Immature natural killer cell (primary cell): ENCODE results near the gene ESR1. TPM values are rescaled to one million over a fixed set of nuclear protein-coding genes. Genes with fewer than 3 reads are reported as not detected.

Source experiments
- DNase-seq, 3 donors: peaks; one replicate each; pipeline ENCODE4 v3.0.0; 2022; ENCODE audit warnings: mixed read lengths in 1 of 3
- H3K27ac Mint-ChIP-seq, 6 donors: one replicate each; pipeline ENCODE4 v1.8.0; 2020; ENCODE audit warnings: mixed read lengths in 6 of 6, mild to moderate bottlenecking in 5 of 6, inconsistent platforms in 4 of 6, moderate library complexity in 3 of 6
- H3K27me3 Mint-ChIP-seq, 3 donors: one replicate each; pipeline ENCODE4 v1.8.0; 2020 to 2021; ENCODE audit warnings: low read depth in 3 of 3, mild to moderate bottlenecking in 3 of 3, mixed read lengths in 3 of 3, moderate library complexity in 3 of 3, inconsistent platforms in 1 of 3
- H3K36me3 Mint-ChIP-seq, 3 donors: one replicate each; pipeline ENCODE4 v1.8.0; 2020; ENCODE audit warnings: mixed read lengths in 3 of 3, inconsistent platforms in 2 of 3, mild to moderate bottlenecking in 2 of 3
- H3K4me1 Mint-ChIP-seq, 2 donors: one replicate each; pipeline ENCODE4 v1.8.0; 2020; ENCODE audit warnings: inconsistent platforms in 2 of 2, mild to moderate bottlenecking in 2 of 2, mixed read lengths in 2 of 2, moderate library complexity in 1 of 2
- H3K4me3 Mint-ChIP-seq, 5 donors: one replicate each; pipeline ENCODE4 v1.8.0; 2020; ENCODE audit warnings: mild to moderate bottlenecking in 5 of 5, mixed read lengths in 5 of 5, inconsistent platforms in 3 of 5, moderate library complexity in 3 of 5
- H3K9me3 Mint-ChIP-seq, 6 donors: one replicate each; pipeline ENCODE4 v1.8.0; 2020; ENCODE audit warnings: mild to moderate bottlenecking in 6 of 6, mixed read lengths in 6 of 6, inconsistent platforms in 4 of 6, moderate library complexity in 3 of 6
- polyA plus RNA-seq, 3 donors: library from polyadenylated mRNA; unstranded; fragments of 300-500 nt; fragmentation: Illumina TruSeq; gene quantifications; one replicate each; pipeline ENCODE4 v1.2.3, GENCODE V29; 2021

ESR1 gene
- polyA plus RNA-seq, 3 donors from 2014 or later, result not detected

DNA sequence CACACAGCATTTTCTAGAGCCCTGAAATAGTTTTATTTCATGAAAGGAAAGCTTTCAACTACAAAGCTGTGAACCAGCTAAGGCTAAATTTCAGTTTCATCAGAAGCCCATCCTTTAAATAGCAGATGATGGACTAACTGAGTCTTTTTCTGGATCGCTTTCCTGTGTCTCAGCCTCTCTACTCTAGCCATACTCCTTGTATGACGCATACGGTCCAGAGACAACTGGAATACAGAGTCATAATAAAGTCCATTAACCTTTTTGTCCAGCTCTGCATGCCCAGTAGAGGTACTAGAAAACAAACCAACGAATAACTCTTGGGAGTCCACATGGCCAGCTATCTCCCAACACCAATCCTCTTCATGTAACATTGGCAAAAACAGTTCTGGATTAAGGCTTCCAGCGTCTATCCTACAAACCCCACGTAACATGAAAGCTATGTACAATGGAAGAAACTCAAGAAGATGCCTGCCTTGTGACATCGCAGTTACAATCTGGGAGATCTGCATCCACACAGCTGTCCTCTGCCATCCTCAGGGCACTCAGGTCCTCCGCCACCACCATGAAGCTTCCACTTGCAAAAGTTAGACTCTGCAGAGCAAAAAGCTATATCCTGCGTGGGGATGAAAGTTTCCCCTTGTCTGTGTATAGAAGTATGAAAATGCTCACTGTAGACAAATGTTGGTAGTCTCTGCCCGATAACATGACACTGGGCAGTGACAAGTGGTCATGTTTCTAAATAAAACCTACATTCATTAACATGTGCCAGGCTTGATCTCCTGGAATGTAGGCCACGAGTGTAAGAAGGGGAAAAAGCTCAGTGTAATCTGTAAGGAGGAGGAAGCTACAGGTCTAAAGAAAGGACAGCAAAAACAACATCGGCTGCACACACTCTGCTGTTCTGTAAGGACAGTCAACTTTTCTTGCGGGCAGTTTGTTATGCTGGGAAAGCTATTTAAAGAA lies 360.4 kb downstream of the ESR1 start:
- Mint-ChIP-seq H3K4me3 (no peak overlapping the region), H3K27ac (peak overlapping the region; percentile 17 to 85 (median 43)), H3K4me1 (peaks cover 9 to 41% of the 10 kb centered on the region in 2 donors), H3K9me3 (no peaks in the 10 kb centered on the region), H3K27me3 (peaks cover 0 to 3% (median 1%) of the 10 kb centered on the region in 3 donors), H3K36me3 (peaks cover 0 to 46% (median 32%) of the 10 kb centered on the region in 3 donors)
- no peak for DNase-seq

DNA sequence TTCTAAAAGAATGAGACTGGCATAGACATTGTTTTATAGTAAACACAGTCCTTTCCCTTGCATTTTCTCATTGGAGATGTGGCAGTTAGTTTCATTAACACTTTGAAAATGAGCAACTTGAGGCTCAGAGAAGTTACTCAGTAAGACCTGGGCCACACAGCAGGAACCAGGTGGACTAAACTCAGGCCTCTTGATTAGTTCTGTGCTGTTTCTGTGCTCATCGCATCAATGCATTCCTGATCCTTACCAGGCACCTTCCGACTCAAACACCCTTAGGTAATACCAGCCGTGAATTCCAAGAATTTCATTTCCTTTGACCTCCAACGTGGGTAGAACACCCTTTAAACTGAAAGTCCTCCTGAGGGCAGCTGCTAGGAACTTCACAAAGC lies 362.8 kb downstream of the ESR1 start:
- H3K27me3 Mint-ChIP-seq, result peaks cover 0 to 1% (median 0%) of the 10 kb centered on the region in 3 donors
- H3K27ac Mint-ChIP-seq, result peak overlapping the region; percentile 20 to 99 (median 86)
- no peaks in the 10 kb centered on the region for H3K9me3 Mint-ChIP-seq
- H3K4me1 Mint-ChIP-seq, result peaks cover 9 to 51% of the 10 kb centered on the region in 2 donors
- peaks cover 0 to 50% (median 33%) of the 10 kb centered on the region in 3 donors for H3K36me3 Mint-ChIP-seq
- DNase-seq, result no peak
- peak overlapping the region in 1 of 5 donors; percentile 88 for H3K4me3 Mint-ChIP-seq

DNA sequence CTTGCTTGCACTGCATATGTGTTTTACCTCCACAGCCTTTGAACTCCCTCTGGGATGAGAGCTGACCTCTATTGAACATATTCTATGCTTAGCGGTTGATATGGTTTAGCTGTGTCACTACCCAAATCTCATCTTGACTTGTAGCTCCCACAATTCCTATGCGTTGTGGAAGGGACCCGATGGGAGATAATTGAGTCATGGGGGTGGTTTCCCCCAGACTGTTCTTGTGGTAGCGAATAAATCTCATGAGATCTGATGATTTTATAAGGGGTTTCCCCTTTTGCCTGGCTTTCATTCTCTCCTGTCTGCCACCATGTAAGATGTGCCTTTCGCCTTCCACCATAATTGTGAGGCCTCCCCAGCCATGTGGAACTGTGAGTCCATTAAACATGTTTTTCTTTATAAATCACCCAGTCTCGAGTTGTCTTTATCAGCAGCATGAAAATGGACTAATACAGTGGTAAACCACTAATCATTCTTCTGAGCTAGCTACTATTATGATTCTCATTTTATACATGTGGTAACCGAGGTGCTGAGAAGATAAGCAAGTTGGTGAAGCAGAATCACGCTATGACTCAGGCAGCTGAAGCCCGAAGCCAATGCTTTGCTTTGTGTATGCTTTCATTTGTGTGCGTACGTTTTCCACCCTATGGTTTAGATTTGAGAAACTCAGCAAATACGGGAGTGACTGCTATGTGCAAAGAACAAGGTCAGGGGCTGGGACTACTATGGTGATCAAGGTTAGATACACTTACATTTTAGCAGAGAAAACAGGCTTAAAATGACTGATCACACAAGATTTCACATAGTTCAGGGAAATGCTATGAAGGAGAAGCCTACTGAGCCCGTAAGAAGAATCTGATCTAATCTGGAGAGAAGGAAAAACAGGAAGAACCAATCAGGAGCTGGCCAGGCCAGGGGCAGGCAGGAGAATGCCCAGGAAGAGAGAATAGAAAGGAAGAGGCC lies 363.5 kb downstream of the ESR1 start:
- peak in 2 of 3 donors; percentile 30 to 75 for DNase-seq
- Mint-ChIP-seq H3K27me3 (peaks cover 0 to 1% (median 0%) of the 10 kb centered on the region in 3 donors), H3K4me3 (peak overlapping the region in 4 of 5 donors; percentile 4 to 88 (median 30)), H3K4me1 (peaks cover 9 to 51% of the 10 kb centered on the region in 2 donors), H3K27ac (peak overlapping the region; percentile 84 to 99 (median 88)), H3K9me3 (no peaks in the 10 kb centered on the region), H3K36me3 (peaks cover 4 to 54% (median 34%) of the 10 kb centered on the region in 3 donors)

DNA sequence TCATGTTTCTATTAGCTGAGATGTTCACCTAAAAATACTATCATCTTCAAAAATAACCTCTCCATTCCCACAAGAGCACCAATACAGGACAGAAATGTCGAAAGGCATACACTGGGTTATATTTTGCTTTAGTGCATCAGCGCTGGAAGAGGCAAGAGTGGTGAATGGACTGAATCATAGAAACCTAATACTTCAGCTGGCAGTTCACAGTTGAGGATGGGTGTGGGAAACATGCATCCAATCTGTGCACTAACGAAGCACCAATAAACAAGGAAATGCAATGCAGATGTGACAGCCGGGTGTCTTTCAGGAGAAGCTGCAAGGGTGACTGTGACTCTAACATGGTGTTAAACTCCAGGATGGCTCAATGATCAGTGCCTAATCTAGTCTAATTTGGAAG lies 365.8 kb downstream of the ESR1 start:
- no peak overlapping the region for H3K4me3 Mint-ChIP-seq
- peaks cover 0 to 1% (median 0%) of the 10 kb centered on the region in 3 donors for H3K27me3 Mint-ChIP-seq
- peaks cover 9 to 49% (median 26%) of the 10 kb centered on the region in 3 donors for H3K36me3 Mint-ChIP-seq
- no peak for DNase-seq
- no peaks in the 10 kb centered on the region for H3K9me3 Mint-ChIP-seq
- H3K4me1 Mint-ChIP-seq, result peaks cover 9 to 42% of the 10 kb centered on the region in 2 donors
- H3K27ac Mint-ChIP-seq, result peak overlapping the region; percentile 29 to 81 (median 61)

DNA sequence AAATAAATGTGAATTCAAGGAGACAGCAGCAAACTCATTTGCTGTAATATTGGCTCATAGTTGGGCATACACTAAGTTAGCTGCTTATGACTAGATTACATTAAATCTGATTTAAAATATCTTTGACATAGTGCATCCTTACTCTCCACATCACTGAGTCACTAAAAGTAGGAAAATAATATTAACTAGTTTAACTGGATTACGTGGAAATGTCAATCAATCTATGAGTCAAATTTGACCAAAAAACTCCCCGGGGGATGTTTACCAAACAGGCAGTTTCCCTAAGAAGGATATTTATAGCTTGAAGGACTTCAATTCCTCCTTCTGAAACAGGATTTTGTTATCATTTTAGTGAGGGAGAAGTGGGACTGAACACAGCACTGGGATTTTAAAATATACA lies 366.5 kb downstream of the ESR1 start:
- H3K4me1 Mint-ChIP-seq, result peaks cover 9 to 39% of the 10 kb centered on the region in 2 donors
- H3K36me3 Mint-ChIP-seq, result peaks cover 9 to 48% (median 24%) of the 10 kb centered on the region in 3 donors
- no peaks in the 10 kb centered on the region for H3K9me3 Mint-ChIP-seq
- DNase-seq, result no peak
- peaks cover 0 to 1% (median 0%) of the 10 kb centered on the region in 3 donors for H3K27me3 Mint-ChIP-seq
- H3K4me3 Mint-ChIP-seq, result no peak overlapping the region
- H3K27ac Mint-ChIP-seq, result peak overlapping the region; percentile 47 to 81 (median 66)

DNA sequence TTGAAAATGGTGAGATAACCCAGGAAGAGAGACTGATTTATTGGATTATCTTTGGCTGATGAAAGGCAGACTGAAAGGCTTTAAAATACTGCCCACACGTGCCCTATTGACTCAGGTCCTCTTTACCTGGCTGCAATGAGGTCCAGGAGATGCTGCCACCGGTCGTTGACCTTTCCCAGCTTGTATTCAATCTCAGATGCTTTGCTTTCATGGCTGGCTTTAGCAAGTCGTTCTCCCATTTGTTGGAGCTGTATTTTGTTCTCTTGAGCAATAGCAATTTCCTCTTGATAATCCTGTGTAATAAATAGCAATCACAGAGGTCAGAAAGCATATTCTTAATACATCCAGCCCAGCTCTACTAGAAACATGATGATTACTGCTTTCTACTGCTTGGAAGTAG lies 368.8 kb downstream of the ESR1 start:
- peak overlapping the region in 4 of 6 donors; percentile 0 to 53 (median 24) for H3K27ac Mint-ChIP-seq
- H3K4me1 Mint-ChIP-seq, result peaks cover 11 to 41% of the 10 kb centered on the region in 2 donors
- H3K27me3 Mint-ChIP-seq, result peaks cover 0 to 1% (median 0%) of the 10 kb centered on the region in 3 donors
- H3K36me3 Mint-ChIP-seq, result peaks cover 10 to 49% (median 29%) of the 10 kb centered on the region in 3 donors
- no peak overlapping the region for H3K4me3 Mint-ChIP-seq
- no peaks in the 10 kb centered on the region for H3K9me3 Mint-ChIP-seq
- no peak for DNase-seq
